ENCODE results near the gene EXOC2.
"Not testable (repeated sequence)": the region's sequence is repeated elsewhere in the genome, so short reads cannot be mapped to it uniquely, and the experiment has no call there.

The EXOC2 gene

DNA sequence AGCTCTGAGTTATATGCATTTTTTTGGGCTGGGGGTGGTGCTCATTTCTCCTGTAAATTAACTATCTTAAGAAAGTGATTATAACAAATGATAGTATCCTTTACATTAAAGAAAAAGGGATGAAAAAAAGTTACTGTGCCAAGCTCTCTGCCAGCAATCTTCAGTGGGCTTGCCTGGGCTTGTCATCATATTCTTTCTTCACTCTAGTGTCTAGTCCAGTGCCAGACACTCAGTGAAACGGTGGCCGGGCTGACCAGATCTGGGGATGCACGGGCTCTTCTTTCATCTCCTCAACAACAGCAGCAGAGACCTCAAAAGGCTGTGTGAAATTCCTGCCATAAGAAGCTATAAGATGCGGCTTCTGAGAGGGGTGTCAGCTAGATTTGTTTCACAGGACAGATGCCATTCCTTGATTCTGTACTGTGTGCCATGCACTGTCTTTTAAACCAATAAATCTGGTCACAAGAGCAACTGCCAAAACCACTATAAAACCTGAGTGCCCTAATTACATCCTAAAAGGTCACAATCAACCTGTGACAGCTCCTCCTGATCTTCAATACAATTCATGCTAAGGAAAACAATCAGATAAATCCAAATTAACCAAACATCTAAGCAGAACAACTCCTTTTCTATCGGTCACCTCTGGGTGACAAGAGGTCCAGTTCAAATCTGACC, 12.1 kb downstream of the EXOC2 start:
- no peak for DNase-seq

DNA sequence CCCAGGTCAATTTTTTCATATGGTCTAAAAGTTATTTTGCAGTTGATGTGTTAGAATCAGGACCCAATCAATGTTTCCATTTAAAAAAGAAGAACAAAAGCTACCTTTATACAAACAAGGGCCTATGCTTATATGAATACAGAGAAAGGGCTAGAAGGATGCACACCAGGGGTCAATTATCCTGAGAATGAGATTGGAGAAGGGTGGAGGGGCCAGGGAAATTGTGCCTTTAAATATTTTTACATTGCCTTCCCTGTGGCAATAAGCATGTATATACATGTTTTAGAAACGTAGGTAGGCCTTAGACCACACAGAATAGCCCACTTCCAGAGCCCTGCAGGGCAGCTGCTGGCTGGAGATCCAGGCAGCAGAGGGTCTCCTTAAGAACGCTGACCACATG, 12.7 kb downstream of the EXOC2 start:
- DNase-seq: no peak

DNA sequence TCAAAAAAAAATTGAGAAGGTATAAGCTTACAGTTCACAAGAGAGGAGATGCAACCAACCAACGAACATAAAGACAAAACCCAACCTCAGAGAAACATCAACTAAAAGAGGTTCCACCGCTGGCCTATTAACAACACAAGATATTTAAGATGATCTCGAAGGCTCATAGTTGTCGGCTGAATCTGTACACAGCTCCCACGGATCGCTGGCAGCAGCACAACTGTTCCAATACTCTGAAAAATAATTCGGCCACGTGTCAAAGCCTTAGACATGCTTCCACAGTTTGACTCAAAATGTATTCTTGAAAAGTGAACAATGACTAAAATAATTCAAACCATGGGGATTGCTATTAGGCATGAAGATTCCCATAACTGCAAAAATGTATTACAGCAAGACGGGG, 13.7 kb downstream of the EXOC2 start:
- no peak for DNase-seq

DNA sequence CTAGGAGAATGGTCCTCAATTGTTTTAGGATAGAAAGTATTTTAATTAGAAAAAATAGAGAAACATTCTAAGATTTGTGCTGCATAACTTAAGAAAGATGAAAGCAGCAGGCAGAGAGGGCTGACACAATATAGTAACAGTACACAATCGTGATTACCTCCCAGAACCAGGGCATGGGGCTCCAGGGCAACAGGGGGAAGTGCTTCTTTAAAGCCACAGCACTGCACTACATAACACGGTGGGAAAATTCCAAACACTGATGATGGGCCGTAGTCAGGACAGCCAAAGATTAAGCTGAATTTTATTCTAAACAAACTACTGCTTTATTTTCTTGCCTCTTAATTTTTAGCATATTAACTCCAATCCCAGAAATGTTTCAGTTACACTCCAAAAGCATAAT, 14.4 kb downstream of the EXOC2 start:
- no peak for DNase-seq

DNA sequence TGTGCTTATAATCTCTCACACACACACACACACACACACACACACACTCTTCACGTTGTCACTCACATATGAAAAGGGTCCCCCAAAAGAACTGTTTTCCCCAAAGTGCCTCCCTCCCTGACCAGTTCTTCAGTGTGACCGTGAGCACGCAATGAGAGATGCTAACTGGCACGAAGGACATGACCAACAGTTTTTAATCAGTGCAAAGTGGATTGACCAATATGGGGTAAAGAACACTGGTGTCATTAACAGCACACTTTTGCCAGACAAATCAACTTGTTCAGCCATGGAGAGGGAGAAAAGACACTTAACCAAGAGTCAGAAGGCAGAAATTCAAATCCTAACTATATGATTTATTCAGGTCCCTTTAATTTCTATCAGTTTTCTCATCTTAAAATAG, 15.0 kb downstream of the EXOC2 start:
- DNase-seq: no peak

DNA sequence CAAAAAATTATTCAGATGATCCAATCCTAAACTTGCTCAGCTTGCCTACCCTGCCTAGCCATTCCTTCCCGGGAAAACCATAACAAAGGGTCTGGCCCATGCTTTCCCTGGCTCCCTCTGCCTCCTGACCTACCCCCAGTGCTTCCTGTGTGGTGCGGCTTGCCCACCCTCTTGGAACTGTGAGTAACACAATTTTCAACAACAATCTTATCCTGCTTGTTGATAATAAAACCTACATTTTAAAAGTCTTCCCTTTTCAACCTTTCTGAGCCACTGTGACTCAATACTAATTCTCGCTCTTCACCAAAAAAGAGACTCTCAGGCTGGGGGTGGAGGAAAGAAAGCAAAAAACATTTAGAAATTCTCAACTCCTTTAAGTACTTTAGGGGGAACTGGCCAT, 18.0 kb downstream of the EXOC2 start:
- DNase-seq: no peak

DNA sequence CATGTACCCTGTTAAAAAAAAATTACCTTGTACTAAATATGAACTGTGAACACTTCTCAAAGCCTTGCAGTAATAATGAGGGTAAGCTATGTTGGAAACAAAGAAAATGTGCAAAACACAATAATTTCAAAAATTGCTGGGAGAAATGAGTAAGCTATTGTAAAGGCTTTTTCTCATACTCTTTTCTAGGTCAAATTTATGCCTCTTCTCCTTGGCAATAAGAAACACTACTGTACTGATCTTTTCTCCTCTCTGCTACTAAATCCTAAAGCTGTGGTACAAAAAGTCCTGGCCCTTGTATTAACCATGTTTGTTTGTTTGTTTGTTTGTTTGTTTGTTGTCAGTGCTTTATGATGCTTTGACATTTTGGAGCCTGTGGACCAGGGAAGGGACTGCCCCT, 18.5 kb downstream of the EXOC2 start:
- no peak for DNase-seq

DNA sequence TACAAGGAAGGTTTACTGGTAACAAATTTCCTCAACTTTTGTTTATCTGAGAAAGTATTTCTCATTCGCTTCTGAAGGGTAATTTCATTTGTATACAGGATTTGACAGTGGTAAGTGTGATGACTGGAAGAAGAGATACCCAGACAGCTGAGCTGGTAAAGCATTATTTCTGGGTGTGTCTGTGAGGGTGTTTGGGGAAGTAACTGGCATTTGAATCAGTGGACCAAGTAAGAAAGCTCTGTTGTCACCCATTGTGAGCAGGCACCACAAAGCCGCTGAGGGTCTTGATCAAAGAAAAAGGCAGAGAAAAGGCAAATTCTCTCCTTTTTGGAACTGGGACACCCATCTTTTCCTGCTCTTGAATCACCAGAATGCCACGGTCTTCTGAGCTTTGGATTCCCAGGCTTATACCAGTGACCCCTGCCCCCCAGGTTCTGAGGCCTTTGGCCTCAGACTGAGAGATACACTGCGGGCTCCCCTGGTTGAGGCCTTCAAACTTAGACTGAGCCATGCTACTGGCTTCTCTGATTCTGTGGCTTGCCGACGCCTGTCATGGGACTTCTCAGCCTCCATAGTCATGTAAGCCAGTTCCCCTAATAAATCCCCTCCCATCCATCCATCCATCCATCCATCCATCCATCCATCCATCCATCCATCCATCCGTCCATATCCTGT, 25.5 kb downstream of the EXOC2 start:
- DNase-seq: no peak

DNA sequence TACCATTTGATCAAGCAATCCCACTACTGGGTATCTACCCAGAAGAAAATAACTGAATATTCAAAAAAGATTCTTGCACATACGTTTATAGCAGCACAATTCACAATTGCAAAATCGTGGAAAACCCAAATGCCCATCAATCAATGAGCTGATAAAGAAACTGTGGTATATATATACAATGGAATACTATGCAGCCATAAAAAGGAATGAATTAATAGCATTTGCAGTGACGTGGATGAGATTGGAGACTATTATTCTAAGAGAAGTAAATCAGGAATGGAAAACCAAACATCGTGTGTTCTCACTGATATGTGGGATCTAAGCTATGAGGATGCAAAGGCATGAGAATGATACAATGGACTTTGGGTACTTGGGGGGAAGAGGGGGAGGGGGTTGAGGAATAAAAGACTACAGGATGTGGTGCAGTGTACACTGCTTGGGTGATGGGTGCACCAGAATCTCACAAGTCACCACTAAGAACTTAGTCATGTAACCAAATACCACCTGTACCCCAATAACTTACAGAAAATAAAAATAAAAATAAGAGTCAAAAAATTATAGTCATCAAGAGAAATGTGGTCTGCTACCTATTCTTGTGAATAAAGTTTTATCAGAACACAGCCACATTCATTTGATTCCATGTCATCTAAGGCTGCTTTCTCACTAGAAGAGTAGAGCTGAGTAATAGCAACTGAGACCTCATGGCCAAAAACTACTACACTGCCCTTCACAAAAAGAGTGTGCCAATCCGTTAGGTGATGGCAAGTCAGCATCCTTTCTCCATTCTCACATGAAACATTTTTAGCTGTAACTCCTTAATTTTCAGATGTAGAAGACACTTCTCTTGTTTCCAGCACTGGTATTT, 27.3 kb downstream of the EXOC2 start:
- DNase-seq: no peak

DNA sequence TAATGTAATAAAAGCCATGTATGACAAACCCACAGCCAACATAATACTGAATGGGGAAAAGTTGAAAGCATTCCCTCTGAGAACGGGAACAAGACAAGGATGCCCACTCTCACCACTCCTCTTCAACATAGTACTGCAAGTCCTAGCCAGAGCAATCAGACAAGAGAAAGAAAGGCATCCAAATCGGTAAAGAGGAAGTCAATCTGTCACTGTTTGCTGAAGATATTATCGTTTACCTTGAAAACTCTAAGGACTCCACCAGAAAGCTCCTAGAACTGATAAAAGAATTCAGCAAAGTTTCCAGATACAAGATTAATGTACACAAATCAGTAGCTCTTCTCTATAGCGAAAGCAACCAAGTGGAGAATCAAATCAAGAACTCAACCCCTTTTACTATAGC, 29.2 kb downstream of the EXOC2 start:
- DNase-seq: not testable (repeated sequence)

DNA sequence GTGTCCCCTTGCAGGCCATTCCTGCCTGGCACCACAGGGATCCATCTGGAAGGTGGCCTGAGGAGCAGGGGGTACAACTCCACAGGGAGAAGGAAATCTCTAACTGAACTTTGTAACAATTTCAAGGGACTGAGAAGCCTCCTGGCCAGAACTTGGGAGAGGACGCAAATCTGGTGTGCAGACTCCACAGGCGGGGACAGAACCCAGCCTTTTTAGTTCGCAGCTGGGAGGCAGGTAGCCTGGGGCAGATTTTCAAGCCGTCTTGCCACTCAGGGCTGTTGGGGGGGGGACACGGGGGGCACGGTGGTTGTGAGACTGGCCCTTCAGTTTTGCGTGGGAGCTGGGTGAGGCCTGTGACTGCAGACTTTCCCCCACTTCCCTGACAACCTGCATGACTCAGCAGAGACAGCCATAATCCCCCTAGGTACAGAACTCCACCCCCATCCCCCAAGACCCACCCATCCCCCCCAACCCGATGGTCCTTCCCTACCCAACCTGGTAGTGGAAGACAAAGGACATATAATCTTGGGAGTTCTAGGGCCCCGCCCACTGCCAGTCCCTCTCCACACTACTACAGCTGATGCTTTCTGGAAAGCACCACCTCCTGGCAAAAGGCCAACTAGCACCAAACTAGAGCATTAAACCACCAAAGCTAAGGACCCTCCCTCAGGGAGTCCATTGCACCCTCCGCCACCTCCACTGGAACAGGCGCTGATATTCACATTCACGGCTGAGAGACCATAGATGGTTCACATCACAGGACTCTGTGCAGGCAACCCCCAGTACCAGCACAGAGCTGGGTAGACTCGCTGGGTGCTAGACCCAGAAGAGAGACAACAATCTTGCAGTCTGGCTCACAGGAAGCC, 33.0 kb downstream of the EXOC2 start:
- no peak for DNase-seq

DNA sequence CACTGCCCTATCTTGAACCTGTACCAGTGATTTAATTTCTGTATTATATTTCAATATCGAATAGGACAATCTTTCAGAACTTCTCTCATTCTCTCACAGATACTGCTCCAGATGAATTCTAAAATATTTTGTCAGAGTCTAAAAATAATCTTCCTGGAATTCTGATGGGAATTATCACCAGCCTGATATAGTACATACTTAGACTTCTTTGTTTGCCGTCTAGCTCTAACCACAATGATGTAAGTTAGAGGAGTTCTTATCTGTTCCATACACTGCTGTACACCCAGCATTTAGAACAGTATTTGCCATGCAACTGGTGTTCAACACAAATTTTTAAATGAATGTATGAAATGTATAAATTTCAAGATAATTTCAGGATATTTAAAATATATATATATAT, 34.7 kb downstream of the EXOC2 start:
- DNase-seq: no peak

DNA sequence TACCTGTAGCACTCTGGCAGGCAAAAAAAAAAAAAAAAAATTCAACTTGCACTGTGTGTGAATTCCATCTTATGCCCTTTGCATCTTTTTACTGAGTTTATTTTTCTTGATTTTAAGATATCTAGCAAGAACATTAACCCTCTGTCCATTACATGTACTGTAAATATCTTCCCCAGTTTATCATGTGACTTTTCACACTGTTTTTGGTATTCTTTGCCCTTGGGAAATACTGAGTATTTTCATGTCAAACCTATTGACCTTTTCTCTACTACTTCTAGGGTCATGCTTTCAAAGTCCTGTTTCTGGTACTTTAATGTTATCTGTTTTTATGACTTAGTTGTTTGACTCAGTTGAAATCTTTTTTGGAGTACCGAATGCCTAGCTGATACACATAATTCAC, 35.2 kb downstream of the EXOC2 start:
- no peak for DNase-seq

DNA sequence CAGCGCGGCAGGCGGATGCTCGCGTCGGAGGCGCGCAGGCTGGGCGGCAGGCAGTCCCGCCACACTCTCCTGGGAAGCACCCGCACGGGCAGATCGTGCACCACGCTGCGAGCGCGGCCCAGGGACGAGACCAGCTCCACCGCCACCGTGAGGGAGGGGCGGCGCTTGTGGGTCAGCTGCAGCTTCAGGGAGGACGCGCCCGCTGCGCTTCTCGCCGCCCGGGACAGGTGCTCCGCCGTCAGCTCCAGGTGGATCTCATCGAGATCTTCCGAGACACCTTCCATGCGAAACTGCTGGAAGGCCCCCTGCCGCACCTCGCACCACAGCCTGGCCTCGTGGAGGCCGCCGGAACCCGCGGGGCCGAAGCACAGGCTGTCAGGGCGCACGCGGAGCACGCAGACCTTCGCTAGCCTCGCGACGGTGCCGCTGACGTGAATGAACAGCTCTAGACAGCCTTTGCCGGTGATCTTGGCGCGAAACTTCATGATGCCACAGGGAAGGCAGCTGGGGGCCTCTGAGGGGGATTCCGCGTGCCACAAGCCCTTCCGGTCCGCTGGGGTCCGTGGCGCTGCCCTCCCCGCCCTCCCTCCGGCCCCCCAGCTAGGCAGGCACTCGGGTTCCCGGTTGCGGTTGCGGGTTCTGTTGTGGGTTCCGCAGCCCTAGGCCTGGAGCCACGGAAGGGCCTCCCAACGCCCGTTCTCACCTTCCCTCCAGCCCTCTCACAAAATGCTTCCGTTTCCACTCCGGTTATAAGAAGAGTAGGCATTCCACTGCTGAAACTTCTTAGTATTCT, 36.3 kb downstream of the EXOC2 start, which contains the start of gene HUS1B:
HUS1B (minus strand) TSS at position 641 of the 793 bp plus-strand sequence; CDS start at position 485, 156 bp downstream.
- DNase-seq: no peak

DNA sequence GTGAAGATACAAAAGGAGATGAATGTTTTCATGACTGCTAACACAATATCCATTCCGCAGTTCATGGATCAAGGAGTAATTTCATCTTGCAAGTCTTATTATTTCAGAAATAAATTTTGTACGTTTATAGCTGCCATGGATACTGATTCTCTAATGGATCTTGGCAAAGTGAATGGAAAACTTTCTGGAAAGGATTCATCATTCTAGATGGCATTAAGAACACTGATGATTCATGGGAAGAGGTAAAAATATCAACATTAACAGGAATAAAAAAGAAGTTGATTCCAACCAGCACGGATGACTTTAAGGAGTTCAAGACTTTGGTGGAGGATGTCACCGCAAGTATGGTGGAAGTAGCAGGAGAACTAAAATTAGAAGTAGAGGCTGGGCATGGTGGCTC, 38.8 kb downstream of the EXOC2 start:
- DNase-seq: no peak

DNA sequence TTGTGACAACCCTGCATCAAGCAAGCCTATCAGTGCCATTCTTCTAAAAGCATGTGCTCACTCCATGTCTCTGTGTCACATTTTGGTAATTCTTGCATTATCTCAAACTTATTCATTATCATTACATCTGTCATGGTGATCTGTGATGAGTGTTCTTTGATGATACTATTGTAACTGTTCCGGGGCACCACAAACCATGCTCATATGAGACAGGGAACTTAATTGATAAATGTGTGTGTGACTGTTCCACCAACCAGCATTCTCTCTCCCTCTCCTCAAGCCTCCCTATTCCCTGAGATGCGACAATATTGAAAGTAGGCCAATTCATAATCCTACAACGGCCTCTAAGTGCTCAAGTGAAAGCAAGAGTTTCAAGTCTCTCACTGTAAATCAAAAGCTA, 40.1 kb downstream of the EXOC2 start:
- no peak for DNase-seq

DNA sequence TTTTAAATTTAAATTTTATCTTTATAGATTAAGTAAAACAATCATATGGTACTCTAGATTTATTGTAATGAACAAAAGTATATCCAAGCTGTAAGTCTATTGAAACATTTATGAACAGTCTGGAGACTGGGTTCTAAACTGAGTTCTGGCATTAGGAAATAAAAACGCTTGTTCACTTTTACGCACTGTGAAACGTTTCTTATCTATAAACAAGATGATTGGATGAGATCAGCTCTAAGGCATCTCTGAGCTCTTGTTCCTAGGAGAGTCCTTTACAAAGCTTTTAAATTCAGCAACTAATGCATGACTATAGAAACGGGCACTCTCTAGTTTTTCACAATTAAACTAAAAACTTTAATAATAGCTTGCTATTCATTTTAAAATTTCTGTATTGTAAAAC, 42.8 kb downstream of the EXOC2 start:
- DNase-seq: no peak

DNA sequence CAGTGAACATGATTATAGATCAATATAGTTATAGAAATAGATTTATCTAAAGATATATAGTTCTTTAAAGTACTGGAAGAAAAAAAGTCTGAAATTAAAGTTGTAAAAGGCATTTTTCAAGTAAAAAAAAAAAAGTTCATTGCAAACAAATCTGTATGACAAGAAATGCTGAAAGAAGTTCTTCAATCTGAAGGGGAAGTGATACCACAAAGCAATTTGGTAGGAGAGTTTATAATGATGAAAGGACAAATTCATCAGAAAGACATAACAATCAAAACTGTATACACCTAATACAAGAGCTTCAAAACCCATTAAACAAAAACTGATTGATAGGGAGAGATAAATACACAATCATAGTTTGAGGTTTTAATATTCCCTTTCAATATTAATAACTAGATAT, 50.1 kb downstream of the EXOC2 start:
- DNase-seq: no peak

DNA sequence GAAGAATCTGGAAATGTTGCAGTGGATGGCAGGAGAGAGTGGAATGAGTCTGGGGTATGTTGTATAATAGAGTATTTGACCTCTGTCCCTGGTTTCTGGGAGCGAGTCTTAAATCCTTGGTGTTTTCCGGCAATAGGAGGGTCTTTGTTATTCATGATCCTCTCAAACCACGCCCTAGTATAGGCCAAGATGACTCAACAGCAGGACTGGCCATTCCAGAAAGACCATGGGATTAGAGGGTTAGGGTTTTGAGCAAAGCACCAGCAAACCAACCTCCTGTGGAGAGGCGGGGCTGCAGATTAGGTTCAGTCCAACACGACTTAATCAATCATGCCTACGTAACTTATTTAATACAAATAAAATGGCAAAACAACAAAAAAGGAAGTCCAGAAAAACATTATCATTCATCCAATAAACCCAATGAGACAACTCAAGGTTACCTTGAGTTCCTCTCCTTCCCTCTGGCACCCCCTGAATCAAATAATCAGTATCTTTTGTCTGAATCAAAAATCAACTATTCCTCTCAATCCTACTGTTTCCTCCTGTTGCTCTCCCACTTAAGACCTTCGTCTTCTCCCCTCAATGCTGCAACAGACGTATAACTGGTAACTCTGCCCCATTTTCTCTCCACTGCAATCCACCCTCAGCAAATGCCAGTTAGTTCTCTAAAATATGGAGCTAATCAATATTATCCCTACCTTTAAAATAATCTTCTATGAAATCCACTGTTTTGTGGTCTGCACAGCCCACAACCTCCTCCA, 51.5 kb downstream of the EXOC2 start:
- no peak for DNase-seq

DNA sequence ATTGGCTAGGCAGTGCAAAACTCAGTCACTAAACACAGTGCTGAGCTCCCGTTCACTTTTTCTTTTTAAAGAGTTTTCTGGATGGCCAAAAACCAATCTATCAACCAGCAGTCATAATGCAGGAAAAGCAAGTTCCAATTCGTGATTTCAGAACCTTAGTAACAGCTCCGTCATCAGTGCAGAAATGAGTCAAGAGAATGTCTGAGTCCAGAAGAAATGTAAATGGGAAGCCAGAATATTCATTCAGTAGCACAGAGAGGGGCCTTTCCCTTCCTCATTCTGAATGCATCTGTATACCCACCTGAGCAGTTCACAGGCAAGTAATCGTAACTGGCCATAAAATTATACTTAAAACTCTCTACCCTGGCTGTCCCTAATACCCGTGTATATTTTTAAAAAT, 56.5 kb downstream of the EXOC2 start:
- DNase-seq: no peak

DNA sequence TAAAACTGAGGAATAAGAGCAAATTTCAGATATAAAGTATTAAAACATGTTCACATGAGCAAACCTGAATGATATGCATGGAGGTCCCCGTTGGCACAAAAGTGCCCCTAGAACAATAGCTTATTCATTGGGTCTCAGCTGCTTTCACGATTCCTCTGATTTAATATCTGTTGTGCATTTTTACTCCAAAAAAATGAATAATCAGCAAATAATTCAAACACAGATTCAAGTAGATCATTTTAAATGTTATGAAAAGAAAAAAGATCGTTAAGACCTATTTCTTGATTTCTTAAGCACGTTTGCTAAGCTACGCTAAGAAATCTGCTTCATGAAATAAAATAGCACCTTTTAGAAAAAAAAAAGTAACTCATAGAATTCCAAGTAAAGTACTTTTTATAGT, 57.7 kb downstream of the EXOC2 start:
- no peak for DNase-seq
